ENCODE results near the gene SNX9.

Gene SNX9

GRCh38 chr6:157990321-157991066 is 167.4 kb downstream of the SNX9 start:
- TF ChIP-seq, protein P1, sequence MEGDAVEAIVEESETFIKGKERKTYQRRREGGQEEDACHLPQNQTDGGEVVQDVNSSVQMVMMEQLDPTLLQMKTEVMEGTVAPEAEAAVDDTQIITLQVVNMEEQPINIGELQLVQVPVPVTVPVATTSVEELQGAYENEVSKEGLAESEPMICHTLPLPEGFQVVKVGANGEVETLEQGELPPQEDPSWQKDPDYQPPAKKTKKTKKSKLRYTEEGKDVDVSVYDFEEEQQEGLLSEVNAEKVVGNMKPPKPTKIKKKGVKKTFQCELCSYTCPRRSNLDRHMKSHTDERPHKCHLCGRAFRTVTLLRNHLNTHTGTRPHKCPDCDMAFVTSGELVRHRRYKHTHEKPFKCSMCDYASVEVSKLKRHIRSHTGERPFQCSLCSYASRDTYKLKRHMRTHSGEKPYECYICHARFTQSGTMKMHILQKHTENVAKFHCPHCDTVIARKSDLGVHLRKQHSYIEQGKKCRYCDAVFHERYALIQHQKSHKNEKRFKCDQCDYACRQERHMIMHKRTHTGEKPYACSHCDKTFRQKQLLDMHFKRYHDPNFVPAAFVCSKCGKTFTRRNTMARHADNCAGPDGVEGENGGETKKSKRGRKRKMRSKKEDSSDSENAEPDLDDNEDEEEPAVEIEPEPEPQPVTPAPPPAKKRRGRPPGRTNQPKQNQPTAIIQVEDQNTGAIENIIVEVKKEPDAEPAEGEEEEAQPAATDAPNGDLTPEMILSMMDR (IDR thresholded peaks at IDR 0.05; ENCODE audit: low read length, missing control alignments): no peak
- no peak for DNase-seq (ENCODE audit: low read depth)
- H3K4me3 ChIP-seq (replicated peaks; ENCODE audit: low read depth, low read length): no peak overlapping the region

- TF ChIP-seq, protein P1 (IDR thresholded peaks at IDR 0.05; ENCODE audit: low read length, missing control alignments): no peak
- H3K4me3 ChIP-seq (replicated peaks; ENCODE audit: low read depth, low read length): no peak overlapping the region
- no peak for DNase-seq (ENCODE audit: low read depth)
These were observed 168.0 kb downstream of the SNX9 start for GRCh38 chr6:157991067-157991432.

DNA sequence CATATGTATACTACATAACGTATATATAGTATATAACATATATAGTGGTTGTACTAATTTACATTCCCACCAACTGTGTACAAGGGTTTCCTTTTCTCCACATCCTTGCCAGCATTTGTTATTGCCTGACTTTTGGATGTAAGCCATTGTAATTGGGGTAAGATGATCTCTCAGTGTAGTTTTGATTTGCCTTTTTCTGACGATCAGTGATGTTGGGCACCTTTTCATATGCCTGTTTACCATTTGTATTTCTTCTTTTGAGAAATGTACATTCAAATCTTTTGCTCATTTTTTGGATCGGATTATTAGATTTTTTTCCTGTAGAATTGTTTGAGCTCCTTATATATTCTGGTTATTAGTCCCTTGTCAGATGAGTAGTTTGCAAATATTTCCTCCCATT is 170.0 kb downstream of the SNX9 start:
- no peak overlapping the region for H3K4me3 ChIP-seq (replicated peaks; ENCODE audit: low read depth, low read length)
- TF ChIP-seq, protein P1 (IDR thresholded peaks at IDR 0.05; ENCODE audit: low read length, missing control alignments): no peak
- DNase-seq (ENCODE audit: low read depth): no peak

DNA sequence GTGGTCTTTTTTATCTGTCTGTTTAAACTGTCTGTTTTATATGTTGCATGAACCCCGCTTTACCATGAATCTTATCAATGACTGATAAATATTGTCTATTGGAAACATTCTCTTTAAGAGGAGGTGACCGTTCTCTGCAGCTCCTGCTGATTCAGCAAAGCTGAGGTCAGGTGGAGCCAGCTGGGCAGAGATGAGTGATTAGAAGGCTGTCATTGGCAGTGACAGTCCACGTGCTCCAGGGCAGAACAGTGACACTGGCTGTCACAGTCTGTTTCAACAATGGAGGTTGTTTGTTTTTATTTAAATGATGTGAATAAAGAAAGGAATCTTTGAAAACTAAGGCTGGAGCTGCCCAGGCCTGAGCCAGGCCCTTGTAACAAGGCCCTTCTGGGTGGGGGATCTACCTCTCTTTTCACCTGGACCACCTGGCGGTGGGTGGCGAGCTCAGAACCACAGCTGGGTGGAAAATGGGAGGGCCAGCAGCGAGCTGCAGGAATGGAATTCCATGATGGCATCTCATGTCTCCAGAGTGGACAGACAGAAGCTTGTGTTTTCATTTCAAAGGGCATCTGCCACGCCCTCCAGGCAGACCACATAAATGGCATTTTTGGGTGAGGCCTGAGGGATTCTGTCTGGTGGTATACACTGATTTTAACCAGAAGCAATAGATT is 171.2 kb downstream of the SNX9 start:
- TF ChIP-seq, protein P1 (IDR thresholded peaks at IDR 0.05; ENCODE audit: low read length, missing control alignments): no peak
- DNase-seq (ENCODE audit: low read depth): no peak
- no peak overlapping the region for H3K4me3 ChIP-seq (replicated peaks; ENCODE audit: low read depth, low read length)
